Measurements from ENCODE around the gene CD80. TPM values are rescaled to one million over a fixed set of nuclear protein-coding genes. Genes with fewer than 3 reads are reported as not detected.

The CD80 gene
- total and polyA plus RNA-seq, 10 of the 15 experiments (the other 5 are each of a cell fraction or from before 2014, with no cell fraction given), result 41.4 to 137 (median 58.1) TPM

GRCh38 chr3:119580067-119580760 lies 20.8 kb upstream of the CD80 start (continued):
- TF ChIP-seq USF1 (IDR thresholded peaks at IDR 0.05; ENCODE audit: borderline replicate concordance, extremely low read length, insufficient read depth, low read depth, low read length), result no peak
- TF ChIP-seq E2F8 (IDR thresholded peaks at IDR 0.05; ENCODE audit: low read depth, partially characterized antibody), result no peak
- TF ChIP-seq TAF1 (IDR thresholded peaks at IDR 0.05; ENCODE audit: borderline replicate concordance, low read depth, low read length), result peak; percentile 40; the same call in 1 of the 2 replicates
- TF ChIP-seq KDM1A (IDR thresholded peaks at IDR 0.05; ENCODE audit: borderline replicate concordance), result no peak
- TF ChIP-seq YBX1 (IDR thresholded peaks at IDR 0.05), result no peak
- TF ChIP-seq CHD2 (IDR thresholded peaks at IDR 0.05; ENCODE audit: borderline replicate concordance, low read depth, low read length), result no peak
- no peak for TF ChIP-seq E4F1 (IDR thresholded peaks at IDR 0.05; ENCODE audit: borderline replicate concordance, partially characterized antibody)
- TF ChIP-seq CBFB (IDR thresholded peaks at IDR 0.05; ENCODE audit: low read depth), result no peak; the same call in 1 of the 2 replicates
- TF ChIP-seq ZNF622 (IDR thresholded peaks at IDR 0.05), result no peak
- no peak for TF ChIP-seq CREB1 (IDR thresholded peaks at IDR 0.05; ENCODE audit: low read depth)
- TF ChIP-seq DPF2 (IDR thresholded peaks at IDR 0.05), result no peak
- peak; percentile 35; the same call in 1 of the 2 replicates for TF ChIP-seq PKNOX1 (IDR thresholded peaks at IDR 0.05)
- TF ChIP-seq ETV6 (conservative IDR thresholded peaks at IDR 0.05 in 1 of 2, IDR thresholded peaks at IDR 0.05 in 1 of 2; ENCODE audit: borderline replicate concordance in 1 of 2, low read depth in 1 of 2), result 0 out of 4 replicates have a peak, but pooled peaks of 1 of the 2 experiments have one; percentile 56
- no peak for TF ChIP-seq TBL1XR1 (IDR thresholded peaks at IDR 0.05; ENCODE audit: low read depth, low read length)
- no peak; the same call in none of the 2 replicates for TF ChIP-seq SMAD5 (IDR thresholded peaks at IDR 0.05; ENCODE audit: low read depth)
- no peak; the same call in 1 of the 2 replicates for TF ChIP-seq NFIC (IDR thresholded peaks at IDR 0.05; ENCODE audit: low read depth, low read length)
- no peak for TF ChIP-seq ZZZ3 (IDR thresholded peaks at IDR 0.05; ENCODE audit: control insufficient read depth, insufficient read length, low read depth)
- TF ChIP-seq SMC3 (IDR thresholded peaks at IDR 0.05; ENCODE audit: borderline replicate concordance, low read length), result no peak
- no peak for TF ChIP-seq BCL11A (IDR thresholded peaks at IDR 0.05; ENCODE audit: low read depth, low read length)
- TF ChIP-seq NBN (IDR thresholded peaks at IDR 0.05), result 0 out of 2 replicates have a peak, but pooled peaks have one; percentile 69
- no peak for TF ChIP-seq RCOR1 (conservative IDR thresholded peaks at IDR 0.05; ENCODE audit: low read depth, low read length)
- TF ChIP-seq MLLT1 (IDR thresholded peaks at IDR 0.05), result peak; percentile 71; the same call in 1 of the 2 replicates
